Stimulated activated CD4-positive, alpha-beta T cell treated with anti-CD3 and anti-CD28 coated beads, Interleukin-4, amount 100 ng/mL, for 1 hour (primary cell): Measurements from ENCODE around the gene S100A2.

Source experiments
- DNase-seq: peaks from one replicate; pipeline ENCODE4 v3.0.0-alpha.2; 2020

The S100A2 gene

GRCh38 chr1:153565529-153566374 lies at the start of gene S100A2:
TSS of gene S100A2 (minus strand) at chr1:153565844. CDS start at chr1:153563877, 1,967 bp downstream.
- peak; percentile 55 for DNase-seq

DNA sequence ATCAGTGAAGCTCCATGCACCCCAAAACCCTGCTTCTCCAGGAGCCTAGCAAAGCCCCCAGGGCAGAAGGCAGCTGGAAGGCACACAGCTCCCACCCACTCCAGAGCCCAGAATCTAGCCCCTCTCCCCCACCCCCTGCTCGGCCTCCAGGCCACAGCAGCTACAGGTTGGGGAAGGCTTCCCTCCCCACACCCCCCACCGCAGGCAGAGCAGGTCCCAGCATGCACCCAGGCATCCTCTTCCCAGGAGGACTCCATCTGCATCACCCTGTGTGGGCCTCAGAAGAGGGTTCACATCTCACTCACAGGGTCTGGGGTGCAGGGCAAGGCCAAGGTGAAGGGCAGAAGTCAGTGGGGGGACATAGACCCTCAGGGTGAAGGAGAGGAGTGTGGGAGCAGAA lies 49.8 kb upstream of the S100A2 start:
- DNase-seq = no peak

GRCh38 chr1:153614906-153615305 lies 49.3 kb upstream of the S100A2 start:
- no peak for DNase-seq

DNA sequence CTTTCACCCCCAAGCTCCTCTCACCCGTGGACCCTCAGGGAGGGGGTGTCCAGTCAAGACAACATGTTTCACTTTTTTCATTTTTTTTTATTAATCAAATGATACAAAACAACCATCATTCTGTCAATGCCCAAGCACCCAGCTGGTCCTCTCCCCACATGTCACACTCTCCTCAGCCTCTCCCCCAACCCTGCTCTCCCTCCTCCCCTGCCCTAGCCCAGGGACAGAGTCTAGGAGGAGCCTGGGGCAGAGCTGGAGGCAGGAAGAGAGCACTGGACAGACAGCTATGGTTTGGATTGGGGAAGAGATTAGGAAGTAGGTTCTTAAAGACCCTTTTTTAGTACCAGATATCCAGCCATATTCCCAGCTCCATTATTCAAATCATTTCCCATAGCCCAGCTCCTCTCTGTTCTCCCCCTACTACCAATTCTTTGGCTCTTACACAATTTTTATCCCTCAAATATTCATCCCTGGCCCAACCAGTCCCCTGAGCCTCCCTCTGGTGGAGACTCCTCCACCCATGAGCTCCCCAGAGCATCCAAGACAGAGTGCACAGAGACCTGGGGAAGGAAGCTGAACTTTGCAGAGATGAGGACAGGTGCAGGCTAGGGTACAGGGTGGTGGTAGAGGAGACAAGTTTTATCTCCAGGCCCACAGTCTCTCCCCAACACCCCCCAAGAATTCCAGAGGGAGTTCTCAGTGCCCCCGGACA lies 48.7 kb upstream of the S100A2 start:
- no peak for DNase-seq

- DNase-seq = no peak
Measured at GRCh38 chr1:153613406-153613805, 47.8 kb upstream of the S100A2 start.

DNA sequence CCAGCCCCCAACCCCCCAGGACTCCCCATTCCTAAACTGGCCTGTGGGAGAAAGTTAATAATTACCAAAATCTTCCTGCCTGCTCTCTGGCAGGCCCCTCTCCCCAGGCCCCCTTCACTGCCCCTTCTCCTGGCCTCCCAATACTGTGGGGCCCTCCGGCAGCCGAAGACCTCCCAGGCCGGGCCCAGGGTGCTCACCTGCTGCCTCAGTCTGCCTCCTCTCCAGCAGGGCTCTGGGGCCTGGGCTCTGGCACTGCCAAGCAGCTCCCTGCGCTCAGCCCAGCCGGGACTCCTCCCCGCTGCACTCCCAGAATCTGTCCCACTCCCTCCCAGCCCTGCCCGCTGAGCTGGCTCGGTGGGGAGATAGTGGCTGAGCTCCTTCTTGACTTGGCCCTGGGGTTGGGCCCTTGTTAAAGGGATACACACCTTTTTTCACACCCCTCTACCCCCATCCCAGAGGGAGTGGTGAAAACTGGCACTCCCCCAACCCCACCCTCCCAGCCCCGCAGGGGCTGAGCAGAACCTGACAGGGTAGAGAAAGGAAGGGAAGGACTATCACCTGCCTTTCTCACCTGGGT lies 47.2 kb upstream of the S100A2 start, which contains the start of gene S100A16:
Gene S100A16, minus strand, starts transcription at position 383 of the 577 bp plus-strand sequence. CDS start 4,986 bp downstream, outside the sequence.
- DNase-seq = no peak

- DNase-seq = no peak
Measured at GRCh38 chr1:153612111-153612754, 46.6 kb upstream of the S100A2 start.

DNA sequence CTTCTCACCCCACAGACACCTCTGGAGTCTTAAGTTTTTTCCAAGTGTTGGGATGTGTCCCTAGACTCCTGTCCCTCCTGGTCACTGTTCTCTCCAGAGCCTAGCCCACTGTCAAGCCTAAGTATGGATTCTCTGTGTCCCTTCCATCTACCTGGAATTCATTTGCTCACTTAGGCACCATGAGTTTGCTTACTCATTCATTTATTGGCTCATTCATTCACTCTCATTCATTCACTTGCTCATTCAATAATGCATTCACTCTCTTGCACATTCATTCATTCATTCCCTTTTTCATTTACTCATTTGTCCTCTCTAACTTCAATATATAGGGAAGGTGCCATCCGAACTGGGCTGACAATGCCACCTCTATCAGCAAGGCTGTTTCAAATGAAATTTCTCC lies 45.7 kb upstream of the S100A2 start:
- no peak for DNase-seq

GRCh38 chr1:153610811-153611301 lies 45.2 kb upstream of the S100A2 start:
- no peak for DNase-seq

DNA sequence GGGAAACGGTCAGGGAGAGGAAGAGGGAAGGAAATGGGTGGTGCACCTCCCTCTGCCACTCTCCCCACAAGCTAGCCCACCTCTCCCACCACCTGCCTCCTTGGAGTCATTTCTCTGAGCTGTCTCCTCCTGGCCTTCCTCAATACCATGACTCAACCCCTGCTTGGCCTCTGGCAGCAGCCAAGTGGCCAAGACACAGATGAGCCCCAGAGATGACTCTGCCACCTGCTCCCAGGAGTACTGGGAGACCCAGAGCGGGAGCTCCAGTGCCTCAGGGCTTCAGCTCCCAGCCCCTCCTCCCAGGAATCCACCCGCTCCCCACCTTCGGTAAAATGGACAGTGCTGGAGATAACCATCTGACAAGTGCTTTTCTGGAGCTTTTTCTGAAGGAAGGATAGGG lies 44.7 kb upstream of the S100A2 start:
- DNase-seq = no peak

- DNase-seq = no peak
Measured at GRCh38 chr1:153609585-153609907, 43.9 kb upstream of the S100A2 start.

DNA sequence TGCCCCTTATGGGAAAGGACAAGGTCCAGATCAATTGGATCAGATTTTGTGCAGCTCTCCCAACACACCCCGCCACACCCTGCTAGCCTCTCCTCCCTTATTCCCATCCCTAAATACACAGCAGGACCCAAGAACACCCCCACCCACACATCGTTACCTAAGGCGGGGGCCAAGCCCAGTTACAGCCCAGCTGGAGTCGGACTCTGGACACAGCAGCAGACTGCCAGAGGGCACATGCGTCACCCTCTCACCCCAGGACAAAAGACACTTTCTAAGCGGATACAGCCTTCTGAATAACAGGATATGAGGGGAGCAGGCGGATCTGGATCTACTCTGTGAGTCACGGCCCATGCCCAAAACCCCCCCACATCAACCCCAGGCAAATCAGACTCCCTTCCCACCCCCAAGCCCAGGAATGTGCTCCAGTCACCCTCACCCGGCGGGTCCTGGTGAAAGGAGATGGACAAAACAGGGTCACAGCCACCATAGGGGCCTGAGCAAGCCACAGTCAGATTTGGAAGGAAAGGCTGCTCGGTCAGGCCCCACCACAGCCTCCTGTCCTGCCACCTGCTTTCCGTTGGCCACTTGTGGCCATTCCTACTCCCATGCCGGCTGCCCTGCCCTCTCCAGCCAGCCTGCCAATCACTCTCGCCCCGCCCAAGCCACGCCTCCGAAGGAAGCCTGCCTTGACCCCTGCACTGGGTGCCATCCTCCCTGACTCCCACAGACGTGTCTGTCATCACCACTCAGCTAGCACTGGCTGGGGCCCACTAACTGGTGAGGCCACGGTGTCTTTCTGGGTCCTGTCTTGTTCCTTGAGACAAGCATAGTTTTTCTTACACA lies 43.3 kb upstream of the S100A2 start:
- no peak for DNase-seq

DNA sequence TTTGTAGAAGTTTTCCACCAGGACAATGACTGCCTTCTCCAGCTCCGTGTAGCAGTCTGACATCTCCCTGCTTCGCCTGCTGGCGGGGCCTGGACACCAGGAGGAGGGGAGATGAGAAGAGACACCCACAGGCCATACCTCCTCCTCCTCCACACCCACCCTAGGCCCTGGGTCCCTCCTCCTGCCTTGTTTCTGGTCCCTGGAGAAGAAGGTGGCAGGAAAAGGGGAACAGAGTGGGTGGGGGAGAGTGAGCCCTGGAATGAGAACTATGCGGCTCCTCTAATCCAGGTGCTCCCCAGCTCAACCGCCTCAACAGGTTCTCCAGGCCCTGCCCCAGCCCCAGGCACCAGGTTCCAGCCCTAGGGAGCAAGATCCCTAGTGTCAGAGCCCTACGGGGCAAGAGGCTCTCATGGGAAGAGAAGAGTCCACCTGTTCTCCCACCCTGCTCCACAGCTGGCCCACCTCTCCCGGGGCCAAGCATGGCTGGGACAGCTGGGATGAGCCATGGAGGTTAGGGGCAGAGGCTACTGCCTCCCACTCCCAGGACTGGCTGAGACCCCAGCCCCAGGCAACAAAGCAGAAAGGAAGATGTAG lies 42.5 kb upstream of the S100A2 start:
- no peak for DNase-seq

DNA sequence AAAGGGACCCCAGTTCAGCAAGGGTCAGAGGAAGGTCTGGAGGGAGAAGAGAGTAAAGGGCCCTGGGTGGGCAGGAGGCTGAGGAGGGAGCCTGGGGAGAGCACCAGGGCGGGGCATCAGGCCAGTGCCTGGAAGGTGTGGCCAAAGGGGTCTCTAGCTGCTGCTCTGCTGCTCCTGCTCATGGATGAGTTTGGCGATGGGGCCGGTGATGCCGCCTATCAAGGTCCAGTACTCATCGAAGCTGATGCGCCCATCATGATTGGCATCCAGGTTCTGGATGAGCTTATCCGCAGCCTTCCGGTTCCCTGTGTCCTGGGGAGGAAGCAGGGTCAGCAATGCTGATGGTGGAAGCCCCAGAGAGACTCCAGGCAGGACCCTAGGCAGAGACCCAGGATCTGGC lies 41.7 kb upstream of the S100A2 start:
- DNase-seq = no peak

- DNase-seq = no peak
Measured at GRCh38 chr1:153606194-153606593, 40.5 kb upstream of the S100A2 start.

- DNase-seq = no peak
Measured at GRCh38 chr1:153602749-153603148, 37.1 kb upstream of the S100A2 start.

DNA sequence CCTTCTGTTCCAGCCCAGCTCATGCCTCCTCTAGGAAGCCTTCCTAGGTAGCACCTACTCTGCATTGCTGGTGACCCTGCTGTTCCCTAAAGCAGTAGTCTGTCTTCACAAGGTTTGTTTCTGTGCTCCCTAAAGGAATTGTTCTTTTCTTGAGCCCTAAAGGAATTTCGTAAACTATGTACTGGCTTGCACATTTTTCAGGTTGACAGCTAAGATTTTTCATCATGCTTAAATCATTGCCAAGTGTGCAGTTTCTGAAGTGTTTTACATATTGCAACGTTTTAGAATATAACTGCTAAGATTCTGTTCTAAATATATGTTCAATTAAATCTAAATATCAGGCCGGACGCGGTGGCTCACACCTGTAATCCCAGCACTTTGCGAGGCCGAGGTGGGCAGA lies 34.2 kb upstream of the S100A2 start:
- no peak for DNase-seq

GRCh38 chr1:153598309-153599172 lies 32.9 kb upstream of the S100A2 start:
- no peak for DNase-seq

DNA sequence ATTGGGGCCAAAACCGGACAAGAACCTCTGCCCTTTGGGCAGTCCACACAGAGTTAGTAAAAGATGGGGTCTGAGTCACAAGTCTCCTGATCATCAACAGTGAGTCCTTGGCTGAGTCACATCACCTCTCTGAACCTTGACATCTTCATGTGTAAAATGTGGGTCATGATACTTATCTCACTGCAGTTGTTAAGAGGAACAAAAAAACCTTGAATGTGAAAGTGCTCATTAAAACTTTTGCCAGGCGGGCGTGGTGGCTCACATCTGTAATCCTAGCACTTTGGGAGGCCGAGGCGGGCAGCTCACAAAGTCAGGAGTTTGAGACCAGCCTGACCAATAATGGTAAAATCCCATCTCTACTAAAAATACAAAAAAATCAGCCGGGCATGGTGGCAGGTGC lies 31.6 kb upstream of the S100A2 start:
- no peak for DNase-seq

DNA sequence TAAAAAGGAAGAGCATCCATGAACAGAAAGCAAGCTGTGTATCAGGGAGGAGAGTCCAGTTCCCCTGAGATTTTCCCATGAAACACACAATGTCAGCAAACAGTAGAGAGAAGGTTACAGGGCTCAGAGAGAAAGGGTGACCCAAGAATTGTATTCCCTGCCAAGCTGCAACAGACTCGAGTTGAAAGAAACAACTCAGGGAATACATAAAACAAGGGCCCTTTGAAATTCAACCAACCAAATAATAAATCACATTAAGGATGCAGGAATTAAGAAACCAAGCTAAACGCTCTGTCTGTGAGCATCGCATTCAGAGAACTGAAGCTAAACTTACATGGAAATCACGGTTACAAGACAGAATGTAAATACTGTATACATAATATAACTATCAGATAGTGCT lies 27.1 kb upstream of the S100A2 start:
- DNase-seq = no peak

GRCh38 chr1:153588482-153588881 lies 22.8 kb upstream of the S100A2 start:
- DNase-seq = no peak
